ENCODE results near the gene CFAP73. TPM values are rescaled to one million over a fixed set of nuclear protein-coding genes. Genes with fewer than 3 reads are reported as not detected.
"Not testable (repeated sequence)": the region's sequence is repeated elsewhere in the genome, so short reads cannot be mapped to it uniquely, and the experiment has no call there.

Gene CFAP73
- total RNA-seq, 1 donor from 2014 or later: not detected

DNA sequence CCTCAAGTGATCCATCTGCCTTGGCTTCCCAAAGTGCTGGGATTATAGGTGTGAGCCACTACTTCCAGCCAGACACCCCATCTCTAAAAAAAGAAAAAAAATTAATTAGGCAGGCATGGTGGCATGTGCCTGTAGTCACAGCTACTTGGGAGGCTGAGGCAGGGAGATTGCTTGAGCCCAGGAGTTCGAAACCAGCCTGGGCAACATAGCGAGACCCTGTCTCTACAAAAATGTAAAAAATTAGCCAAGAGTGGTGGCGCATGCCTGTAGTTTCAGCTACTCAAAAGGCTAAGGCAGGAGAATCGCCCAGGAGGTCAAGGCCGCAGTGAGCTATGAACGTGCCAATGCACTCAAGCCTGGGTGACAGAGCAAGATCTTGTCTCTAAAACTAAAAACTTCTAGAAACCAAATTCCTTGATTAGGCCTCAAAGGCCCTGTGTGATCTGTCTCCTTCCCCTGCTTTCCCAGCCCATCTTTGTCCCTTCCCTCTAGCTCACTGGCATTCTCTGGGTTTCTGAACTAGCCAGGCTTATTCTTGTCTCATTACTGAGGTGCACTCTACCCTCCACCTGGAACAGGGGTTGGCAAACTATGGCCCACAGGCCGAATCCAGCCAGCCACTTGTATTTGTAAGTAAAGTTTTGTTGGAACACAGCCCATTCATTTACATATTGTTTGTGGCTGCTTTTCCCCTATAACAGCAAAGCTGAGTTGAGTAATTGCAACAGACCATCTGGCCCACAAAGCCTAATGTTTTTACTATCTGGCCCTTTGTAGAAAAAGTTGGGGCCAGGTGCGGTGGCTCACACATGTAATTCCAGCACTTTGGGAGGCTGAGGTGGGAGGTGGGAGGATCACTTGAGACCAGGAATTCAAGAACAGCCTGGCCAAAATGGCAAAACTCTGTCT lies 54.6 kb downstream of the CFAP73 start:
- TF ChIP-seq, protein P1, sequence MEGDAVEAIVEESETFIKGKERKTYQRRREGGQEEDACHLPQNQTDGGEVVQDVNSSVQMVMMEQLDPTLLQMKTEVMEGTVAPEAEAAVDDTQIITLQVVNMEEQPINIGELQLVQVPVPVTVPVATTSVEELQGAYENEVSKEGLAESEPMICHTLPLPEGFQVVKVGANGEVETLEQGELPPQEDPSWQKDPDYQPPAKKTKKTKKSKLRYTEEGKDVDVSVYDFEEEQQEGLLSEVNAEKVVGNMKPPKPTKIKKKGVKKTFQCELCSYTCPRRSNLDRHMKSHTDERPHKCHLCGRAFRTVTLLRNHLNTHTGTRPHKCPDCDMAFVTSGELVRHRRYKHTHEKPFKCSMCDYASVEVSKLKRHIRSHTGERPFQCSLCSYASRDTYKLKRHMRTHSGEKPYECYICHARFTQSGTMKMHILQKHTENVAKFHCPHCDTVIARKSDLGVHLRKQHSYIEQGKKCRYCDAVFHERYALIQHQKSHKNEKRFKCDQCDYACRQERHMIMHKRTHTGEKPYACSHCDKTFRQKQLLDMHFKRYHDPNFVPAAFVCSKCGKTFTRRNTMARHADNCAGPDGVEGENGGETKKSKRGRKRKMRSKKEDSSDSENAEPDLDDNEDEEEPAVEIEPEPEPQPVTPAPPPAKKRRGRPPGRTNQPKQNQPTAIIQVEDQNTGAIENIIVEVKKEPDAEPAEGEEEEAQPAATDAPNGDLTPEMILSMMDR (conservative IDR thresholded peaks at IDR 0.05; ENCODE audit: low read depth, low read length): no peak
- DNase-seq (ENCODE audit: low read depth): no peak
- H3K4me3 ChIP-seq (ENCODE audit: low read depth, low read length): no peak overlapping the region

DNA sequence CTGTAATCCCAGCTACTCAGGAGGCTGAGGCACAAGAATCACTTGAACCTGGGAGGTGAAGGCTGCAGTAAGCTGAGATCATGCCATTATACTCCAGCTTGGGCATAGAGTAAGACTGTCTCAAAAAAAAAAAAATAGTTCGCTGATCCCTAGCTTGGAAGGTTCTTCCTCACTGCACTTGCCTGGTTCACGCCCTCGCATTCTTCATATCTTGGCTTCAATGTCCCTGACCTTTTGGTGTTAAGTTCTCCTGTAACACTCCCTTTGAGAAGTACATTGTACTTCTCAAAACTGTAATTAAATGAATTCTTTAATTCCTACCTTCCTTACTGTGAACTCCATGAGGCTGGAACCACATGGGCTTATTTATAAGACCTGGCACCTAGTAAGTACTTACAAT lies 55.3 kb downstream of the CFAP73 start:
- TF ChIP-seq, protein P1 (conservative IDR thresholded peaks at IDR 0.05; ENCODE audit: low read depth, low read length): no peak
- no peak for DNase-seq (ENCODE audit: low read depth)
- no peak overlapping the region for H3K4me3 ChIP-seq (ENCODE audit: low read depth, low read length)

- DNase-seq (ENCODE audit: low read depth); H3K4me3 ChIP-seq (ENCODE audit: low read depth, low read length): not testable (repeated sequence)
Observed at GRCh38 chr12:113206802-113207201, 57.3 kb downstream of the CFAP73 start.

- DNase-seq (ENCODE audit: low read depth): no peak
- no peak overlapping the region for H3K4me3 ChIP-seq (ENCODE audit: low read depth, low read length)
- TF ChIP-seq, protein P1 (conservative IDR thresholded peaks at IDR 0.05; ENCODE audit: low read depth, low read length): no peak
Observed at GRCh38 chr12:113207613-113208040, 58.1 kb downstream of the CFAP73 start.

DNA sequence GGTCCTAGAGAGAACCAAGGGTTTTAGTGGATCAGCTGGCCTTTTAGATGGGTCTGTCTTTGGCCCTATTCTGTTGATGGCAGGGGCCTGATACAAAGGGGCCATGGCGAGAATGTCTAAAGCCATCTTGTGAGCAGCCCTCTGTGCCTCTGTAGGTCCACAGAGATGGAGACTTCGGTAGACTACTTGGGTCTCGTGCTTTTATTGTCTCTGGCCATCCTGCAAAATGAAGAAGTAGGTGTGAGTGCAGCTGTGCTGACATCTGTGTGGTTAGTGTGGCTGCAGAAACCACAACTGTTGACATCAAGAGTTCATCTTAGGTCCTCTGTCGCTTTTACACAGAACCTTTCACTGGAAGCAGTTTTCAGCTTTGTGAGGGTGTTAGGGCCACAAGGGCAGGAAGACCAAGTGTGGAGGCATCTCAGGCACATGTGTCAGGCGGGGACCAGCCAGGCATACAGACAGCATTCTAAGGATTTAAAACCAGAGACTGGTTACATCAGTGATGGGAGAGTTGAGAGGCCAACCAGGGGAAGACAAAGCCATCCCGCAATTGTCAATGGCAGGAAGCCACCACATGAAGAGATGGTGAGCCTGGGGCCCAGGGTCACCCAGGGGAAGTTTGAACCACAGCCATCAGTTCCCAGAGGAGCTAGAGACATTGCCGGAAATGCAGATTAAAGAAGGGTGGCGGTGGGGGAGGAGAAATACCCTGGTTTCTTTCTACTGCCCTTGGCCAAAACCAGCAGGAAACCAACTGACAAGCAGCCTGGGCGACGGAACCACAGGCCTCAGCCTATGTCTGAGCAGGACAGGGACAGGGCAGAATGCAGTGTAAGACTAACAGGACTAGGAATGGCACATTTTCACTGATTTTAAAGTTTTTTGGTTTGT lies 58.8 kb downstream of the CFAP73 start:
- no peak overlapping the region for H3K4me3 ChIP-seq (ENCODE audit: low read depth, low read length)
- TF ChIP-seq, protein P1 (conservative IDR thresholded peaks at IDR 0.05; ENCODE audit: low read depth, low read length): no peak
- DNase-seq (ENCODE audit: low read depth): no peak

Other genes with a start within 250 kb of the CFAP73 start
- gene OAS1, start 242.8 kb upstream of the CFAP73 start, total RNA-seq: 2.2 and 6.3 TPM in 2 replicates
- gene OAS3, start 211.2 kb upstream of the CFAP73 start, total RNA-seq: 23.3 and 24.4 TPM in 2 replicates
- 2.5 TPM in 1 of 2 replicates, not detected in the other for gene OAS2, start 171.2 kb upstream of the CFAP73 start, total RNA-seq
- not detected in 2 replicates for gene DTX1, start 93.0 kb upstream of the CFAP73 start, total RNA-seq
- gene RASAL1, start 14.0 kb upstream of the CFAP73 start, total RNA-seq: 2.0 and 2.1 TPM in 2 replicates
- 97.7 and 112 TPM in 2 replicates for gene DDX54, start 35.8 kb downstream of the CFAP73 start, total RNA-seq
- gene RITA1, start 36.0 kb downstream of the CFAP73 start, total RNA-seq: 26.6 and 37.1 TPM in 2 replicates
- 16.9 and 32.0 TPM in 2 replicates for gene TPCN1, start 71.7 kb downstream of the CFAP73 start, total RNA-seq
- gene SLC8B1, start 185.4 kb downstream of the CFAP73 start, total RNA-seq: 26.0 and 26.6 TPM in 2 replicates
- 15.6 and 20.1 TPM in 2 replicates for gene PLBD2, start 208.9 kb downstream of the CFAP73 start, total RNA-seq